SK-N-SH treated with all-trans-retinoic acid at 6 μM for 48 hours (cell line): ENCODE measurements around the gene NCDN.

Experiments
- ATAC-seq: fragments of 200-7000 bp; cut with Tn5 transposase; 3 replicates; pipeline ENCODE4 v1.9.1; 2020; ENCODE audit warnings: mild to moderate bottlenecking, moderate library complexity
- ARNTL ChIP-seq: fragments of 450-650 bp; formaldehyde crosslinking; IDR thresholded peaks from 2 replicates; pipeline ENCODE4 v1.5.0; 2020; ENCODE audit warnings: low read depth, mild to moderate bottlenecking, moderate library complexity, borderline replicate concordance
- BACH2 ChIP-seq: fragments of 250-450 bp; sonication (Bioruptor Pico); IDR thresholded peaks from 2 replicates; pipeline ENCODE4 v1.9.0; 2021; ENCODE audit warnings: mild to moderate bottlenecking, borderline replicate concordance
- CSDC2 ChIP-seq: fragments of 250-450 bp; sonication (Bioruptor Pico); IDR thresholded peaks from 2 replicates; pipeline ENCODE4 v1.5.0; 2020; ENCODE audit warnings: mild to moderate bottlenecking, moderate library complexity
- ESRRG ChIP-seq: fragments of 250-450 bp; sonication (Bioruptor Pico); IDR thresholded peaks from 2 replicates; pipeline ENCODE4 v1.6.1; 2021; ENCODE audit warnings: mild to moderate bottlenecking
- GLIS3 ChIP-seq: fragments of 250-450 bp; sonication (Bioruptor Pico); IDR thresholded peaks from 2 replicates; pipeline ENCODE4 v1.5.0; 2020; ENCODE audit warnings: mild to moderate bottlenecking, moderate library complexity
- ISL1 ChIP-seq: fragments of 250-450 bp; sonication (Bioruptor Pico); IDR thresholded peaks from 2 replicates; pipeline ENCODE4 v2.1.2; 2022; ENCODE audit warnings: mild to moderate bottlenecking, moderate library complexity
- OSR1 ChIP-seq: fragments of 250-450 bp; sonication (Bioruptor Pico); IDR thresholded peaks from 2 replicates; pipeline ENCODE4 v1.8.0; 2022; ENCODE audit warnings: moderate library complexity, mild to moderate bottlenecking, inconsistent platforms
- POU6F1 ChIP-seq: fragments of 250-450 bp; sonication (Bioruptor Pico); IDR thresholded peaks from 2 replicates; pipeline ENCODE4 v1.8.0; 2021; ENCODE audit warnings: low read depth, mild to moderate bottlenecking, moderate library complexity, borderline replicate concordance
- PPARA ChIP-seq: fragments of 250-450 bp; sonication (Bioruptor Pico); IDR thresholded peaks from 2 replicates; pipeline ENCODE4 v1.5.0; 2020; ENCODE audit warnings: mild to moderate bottlenecking, borderline replicate concordance
- TCF4 ChIP-seq: fragments of 250-450 bp; sonication (Bioruptor Pico); IDR thresholded peaks from 2 replicates; pipeline ENCODE4 v1.8.0; 2021; ENCODE audit warnings: mild to moderate bottlenecking, moderate library complexity, borderline replicate concordance
- TOX ChIP-seq: fragments of 250-450 bp; sonication (Bioruptor Pico); IDR thresholded peaks from 2 replicates; pipeline ENCODE4 v1.8.0; 2021; ENCODE audit warnings: mild to moderate bottlenecking, moderate library complexity, borderline replicate concordance
- TSHZ2 ChIP-seq: fragments of 250-450 bp; sonication (Bioruptor Pico); IDR thresholded peaks from 2 replicates; pipeline ENCODE4 v1.5.0; 2020; ENCODE audit warnings: mild to moderate bottlenecking, moderate library complexity
- ZC3H10 ChIP-seq: fragments of 250-450 bp; sonication (Bioruptor Pico); IDR thresholded peaks from 2 replicates; pipeline ENCODE4 v1.5.1; 2021; ENCODE audit warnings: mild to moderate bottlenecking, moderate library complexity
- ZFP3 ChIP-seq: fragments of 250-450 bp; sonication (Bioruptor Pico); IDR thresholded peaks from 2 replicates; pipeline ENCODE4 v1.5.0; 2020; ENCODE audit warnings: mild to moderate bottlenecking, moderate library complexity
- ZNF565 ChIP-seq: fragments of 450-650 bp; formaldehyde crosslinking; conservative IDR thresholded peaks from 2 replicates; pipeline ENCODE4 v1.5.0; 2020; ENCODE audit warnings: low read depth, mild to moderate bottlenecking, moderate library complexity
- ZNF70 ChIP-seq: fragments of 450-650 bp; formaldehyde crosslinking; IDR thresholded peaks from 2 replicates; pipeline ENCODE4 v1.5.0; 2020; ENCODE audit warnings: mild to moderate bottlenecking, moderate library complexity
- ZNF8 ChIP-seq: fragments of 450-650 bp; formaldehyde crosslinking; IDR thresholded peaks from 2 replicates; pipeline ENCODE4 v1.5.0; 2020; ENCODE audit warnings: mild to moderate bottlenecking, moderate library complexity
- TF ChIP-seq, protein P1 (sequence below): fragments of 250-450 bp; sonication (Bioruptor Pico); IDR thresholded peaks from 2 replicates; pipeline ENCODE4 v1.8.0; 2020; ENCODE audit warnings: mild to moderate bottlenecking, moderate library complexity, borderline replicate concordance
- TF ChIP-seq, protein P2 (sequence below): fragments of 250-450 bp; sonication (Bioruptor Pico); IDR thresholded peaks from 2 replicates; pipeline ENCODE4 v1.5.1; 2020; ENCODE audit warnings: low read depth, mild to moderate bottlenecking, moderate library complexity

NCDN gene

GRCh38 chr1:35594005-35594760, 36.6 kb downstream of the NCDN start (continued):
- TF ChIP-seq BACH2 (CRISPR knock-in tag) (no peak), TOX (CRISPR knock-in tag) (no peak), ZNF565 (CRISPR knock-in tag) (no peak), ESRRG (no peak), ISL1 (CRISPR knock-in tag) (no peak), POU6F1 (no peak)
- TF ChIP-seq, protein P1, sequence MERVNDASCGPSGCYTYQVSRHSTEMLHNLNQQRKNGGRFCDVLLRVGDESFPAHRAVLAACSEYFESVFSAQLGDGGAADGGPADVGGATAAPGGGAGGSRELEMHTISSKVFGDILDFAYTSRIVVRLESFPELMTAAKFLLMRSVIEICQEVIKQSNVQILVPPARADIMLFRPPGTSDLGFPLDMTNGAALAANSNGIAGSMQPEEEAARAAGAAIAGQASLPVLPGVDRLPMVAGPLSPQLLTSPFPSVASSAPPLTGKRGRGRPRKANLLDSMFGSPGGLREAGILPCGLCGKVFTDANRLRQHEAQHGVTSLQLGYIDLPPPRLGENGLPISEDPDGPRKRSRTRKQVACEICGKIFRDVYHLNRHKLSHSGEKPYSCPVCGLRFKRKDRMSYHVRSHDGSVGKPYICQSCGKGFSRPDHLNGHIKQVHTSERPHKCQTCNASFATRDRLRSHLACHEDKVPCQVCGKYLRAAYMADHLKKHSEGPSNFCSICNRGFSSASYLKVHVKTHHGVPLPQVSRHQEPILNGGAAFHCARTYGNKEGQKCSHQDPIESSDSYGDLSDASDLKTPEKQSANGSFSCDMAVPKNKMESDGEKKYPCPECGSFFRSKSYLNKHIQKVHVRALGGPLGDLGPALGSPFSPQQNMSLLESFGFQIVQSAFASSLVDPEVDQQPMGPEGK (CRISPR knock-in tag) = no peak

GRCh38 chr1:35595684-35596083, 38.1 kb downstream of the NCDN start:
- no peak for TF ChIP-seq POU6F1
- TF ChIP-seq ZNF8 (CRISPR knock-in tag) = no peak
- TF ChIP-seq, protein P2, sequence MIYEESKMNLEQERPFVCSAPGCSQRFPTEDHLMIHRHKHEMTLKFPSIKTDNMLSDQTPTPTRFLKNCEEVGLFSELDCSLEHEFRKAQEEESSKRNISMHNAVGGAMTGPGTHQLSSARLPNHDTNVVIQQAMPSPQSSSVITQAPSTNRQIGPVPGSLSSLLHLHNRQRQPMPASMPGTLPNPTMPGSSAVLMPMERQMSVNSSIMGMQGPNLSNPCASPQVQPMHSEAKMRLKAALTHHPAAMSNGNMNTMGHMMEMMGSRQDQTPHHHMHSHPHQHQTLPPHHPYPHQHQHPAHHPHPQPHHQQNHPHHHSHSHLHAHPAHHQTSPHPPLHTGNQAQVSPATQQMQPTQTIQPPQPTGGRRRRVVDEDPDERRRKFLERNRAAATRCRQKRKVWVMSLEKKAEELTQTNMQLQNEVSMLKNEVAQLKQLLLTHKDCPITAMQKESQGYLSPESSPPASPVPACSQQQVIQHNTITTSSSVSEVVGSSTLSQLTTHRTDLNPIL (CRISPR knock-in tag) = no peak
- no peak for TF ChIP-seq OSR1 (CRISPR knock-in tag)
- no peak for TF ChIP-seq GLIS3 (CRISPR knock-in tag)
- TF ChIP-seq ZNF70 (CRISPR knock-in tag) = no peak
- no peak for TF ChIP-seq TCF4
- TF ChIP-seq, protein P1 (CRISPR knock-in tag) = no peak
- no peak for TF ChIP-seq TSHZ2 (CRISPR knock-in tag)
- TF ChIP-seq ESRRG = no peak
- TF ChIP-seq ISL1 (CRISPR knock-in tag) = no peak
- no peak for TF ChIP-seq BACH2 (CRISPR knock-in tag)
- TF ChIP-seq ZNF565 (CRISPR knock-in tag) = no peak
- no peak for TF ChIP-seq PPARA (CRISPR knock-in tag)
- TF ChIP-seq ARNTL (CRISPR knock-in tag) = no peak
- TF ChIP-seq ZC3H10 (CRISPR knock-in tag) = no peak
- no peak for TF ChIP-seq ZFP3
- no peak for TF ChIP-seq CSDC2 (CRISPR knock-in tag)
- no peak for ATAC-seq
